Lower leg skin (tissue), 3 donors: ENCODE results near the gene DNAAF1.

Experiments used
- CTCF ChIP-seq, 3 donors: fragments of 450-650 bp; IDR thresholded peaks; one replicate each; pipeline ENCODE4 v1.5.1; 2016; ENCODE audit warnings: antibody characterized with exemption in 3 of 3, mild to moderate bottlenecking in 3 of 3, moderate library complexity in 2 of 3
- POLR2A ChIP-seq, 2 donors: fragments of 450-650 bp; IDR thresholded peaks; one replicate each; pipeline ENCODE4 v1.6.1; 2016 to 2017; ENCODE audit warnings: antibody characterized with exemption in 2 of 2, mild to moderate bottlenecking in 1 of 2, moderate library complexity in 1 of 2

DNA sequence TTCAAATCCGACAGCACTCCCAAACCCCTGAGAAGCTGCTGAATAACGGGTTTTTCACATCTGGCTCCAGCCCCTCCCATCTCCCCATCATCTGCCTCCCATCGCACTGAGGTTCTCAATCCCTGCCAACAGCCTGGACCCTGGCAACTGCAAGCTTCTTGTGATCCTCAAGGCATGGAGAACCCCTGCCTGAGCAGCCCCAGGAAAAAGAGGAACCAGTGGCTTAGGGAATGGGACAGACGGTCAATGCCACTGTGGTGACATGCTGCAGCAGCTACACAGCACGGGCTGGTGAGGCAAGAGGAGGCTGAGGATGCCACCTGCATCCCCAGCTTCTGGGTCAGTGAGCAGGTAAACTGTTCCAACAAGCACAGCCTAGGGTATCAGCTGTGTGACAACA lies 25.1 kb upstream of the DNAAF1 start:
- TF ChIP-seq CTCF (IDR thresholded peaks at IDR 0.05) (no peak), POLR2A (IDR thresholded peaks at IDR 0.05) (no peak)
